Activated B cell treated with CpG ODN at 0.5 μM for 24 hours (primary cell): ENCODE data around the gene ENPP3. TPM values are rescaled to one million over a fixed set of nuclear protein-coding genes. Genes with fewer than 3 reads are reported as not detected.

Source experiments
- ATAC-seq: fragments of 200-7000 bp; cut with Tn5 transposase; one replicate; pipeline ENCODE4 v1.10.0; 2021; ENCODE audit warnings: low read depth, mild to moderate bottlenecking, moderate library complexity
- CTCF ChIA-PET: fragments of 350-600 bp; sonication (Branson Sonifier 250); formaldehyde crosslinking; loops from one replicate; lab custom pipeline; 2021; ENCODE audit warnings: antibody characterized with exemption; lab: Charles Lee
- POLR2A ChIA-PET: fragments of 350-600 bp; sonication (Branson Sonifier 250); formaldehyde crosslinking; loops from one replicate; lab custom pipeline; 2021; ENCODE audit warnings: antibody characterized with exemption; lab: Charles Lee
- DNase-seq: peaks from one replicate; pipeline ENCODE4 v3.0.0; 2022
- H3K27ac Mint-ChIP-seq: one replicate; pipeline ENCODE4 v1.8.0; 2020; ENCODE audit warnings: mixed read lengths
- H3K27me3 Mint-ChIP-seq: one replicate; pipeline ENCODE4 v1.8.0; 2021; ENCODE audit warnings: mixed read lengths
- H3K36me3 Mint-ChIP-seq: one replicate; pipeline ENCODE4 v1.8.0; 2021; ENCODE audit warnings: low read depth, mixed read lengths
- H3K4me1 Mint-ChIP-seq: one replicate; pipeline ENCODE4 v1.8.0; 2021; ENCODE audit warnings: mixed read lengths
- H3K4me3 Mint-ChIP-seq: one replicate; pipeline ENCODE4 v1.8.0; 2020; ENCODE audit warnings: mild to moderate bottlenecking, mixed read lengths
- H3K9me3 Mint-ChIP-seq: one replicate; pipeline ENCODE4 v1.8.0; 2020; ENCODE audit warnings: mixed read lengths
- intact Hi-C: fragments of 100-400 bp; cut with micrococcal nuclease; formaldehyde crosslinking; loops from one replicate; pipeline ENCODE4 v1.15.1; 2024
- total RNA-seq: library from RNA; stranded (reverse); gene quantifications from 2 replicates; pipeline ENCODE4 v1.2.3, GENCODE V29; 2022
- TF ChIP-seq, protein P1 (sequence below): fragments of 200-600 bp; IDR thresholded peaks from one replicate; pipeline ENCODE4 v1.8.0; 2022; ENCODE audit warnings: antibody characterized with exemption, mild to moderate bottlenecking

The ENPP3 gene
- total RNA-seq, 1 donor from 2014 or later: 0.29 TPM

DNA sequence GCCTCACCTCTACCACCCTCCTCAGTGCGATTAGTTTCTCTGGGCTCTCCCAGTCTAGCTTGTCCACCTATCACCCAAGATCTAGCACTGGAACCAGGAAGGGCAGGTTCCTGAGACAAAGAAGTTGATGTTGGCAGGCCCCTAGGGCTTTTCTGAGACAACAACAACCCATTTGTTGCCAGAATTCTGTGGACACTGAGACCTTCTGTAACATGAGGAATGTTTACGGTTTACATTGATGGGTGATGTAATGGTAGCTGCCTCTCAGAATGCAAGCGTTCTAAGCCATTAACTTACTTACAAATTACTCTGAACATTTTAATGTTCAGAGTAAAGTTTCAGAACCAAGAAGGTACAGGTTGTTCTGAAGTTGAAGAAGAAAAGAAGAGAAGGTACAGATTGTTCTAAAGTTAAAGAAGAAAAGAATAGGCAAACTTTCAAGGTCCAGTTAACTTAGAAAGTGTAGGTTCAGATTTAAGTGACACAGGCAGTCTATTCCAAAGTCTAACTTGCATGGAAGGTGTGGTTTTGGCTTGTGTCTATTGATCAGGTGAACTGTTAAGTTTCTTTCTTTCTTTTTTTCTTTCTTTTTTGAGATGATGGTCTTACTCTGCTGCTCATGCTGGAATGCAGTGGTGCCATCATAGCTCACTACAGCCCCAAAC, 5.3 kb upstream of the ENPP3 start:
- CTCF ChIA-PET: interaction anchor here (1.0 kb wide), 1 partner anchor 282 kb away, joined by 3 read pairs; no protein-coding TSS in a partner anchor
- H3K27me3 Mint-ChIP-seq: peaks cover 2% of the 10 kb centered on the region
- TF ChIP-seq, protein P1, sequence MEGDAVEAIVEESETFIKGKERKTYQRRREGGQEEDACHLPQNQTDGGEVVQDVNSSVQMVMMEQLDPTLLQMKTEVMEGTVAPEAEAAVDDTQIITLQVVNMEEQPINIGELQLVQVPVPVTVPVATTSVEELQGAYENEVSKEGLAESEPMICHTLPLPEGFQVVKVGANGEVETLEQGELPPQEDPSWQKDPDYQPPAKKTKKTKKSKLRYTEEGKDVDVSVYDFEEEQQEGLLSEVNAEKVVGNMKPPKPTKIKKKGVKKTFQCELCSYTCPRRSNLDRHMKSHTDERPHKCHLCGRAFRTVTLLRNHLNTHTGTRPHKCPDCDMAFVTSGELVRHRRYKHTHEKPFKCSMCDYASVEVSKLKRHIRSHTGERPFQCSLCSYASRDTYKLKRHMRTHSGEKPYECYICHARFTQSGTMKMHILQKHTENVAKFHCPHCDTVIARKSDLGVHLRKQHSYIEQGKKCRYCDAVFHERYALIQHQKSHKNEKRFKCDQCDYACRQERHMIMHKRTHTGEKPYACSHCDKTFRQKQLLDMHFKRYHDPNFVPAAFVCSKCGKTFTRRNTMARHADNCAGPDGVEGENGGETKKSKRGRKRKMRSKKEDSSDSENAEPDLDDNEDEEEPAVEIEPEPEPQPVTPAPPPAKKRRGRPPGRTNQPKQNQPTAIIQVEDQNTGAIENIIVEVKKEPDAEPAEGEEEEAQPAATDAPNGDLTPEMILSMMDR: no peak
- no peak overlapping the region for H3K27ac Mint-ChIP-seq
- intact Hi-C loops: no loop called here
- H3K4me1 Mint-ChIP-seq: peaks cover 43% of the 10 kb centered on the region
- POLR2A ChIA-PET: no interaction called here
- no peak for ATAC-seq
- H3K36me3 Mint-ChIP-seq: peaks cover 7% of the 10 kb centered on the region
- H3K4me3 Mint-ChIP-seq: no peak overlapping the region
- no peaks in the 10 kb centered on the region for H3K9me3 Mint-ChIP-seq
- DNase-seq: no peak

DNA sequence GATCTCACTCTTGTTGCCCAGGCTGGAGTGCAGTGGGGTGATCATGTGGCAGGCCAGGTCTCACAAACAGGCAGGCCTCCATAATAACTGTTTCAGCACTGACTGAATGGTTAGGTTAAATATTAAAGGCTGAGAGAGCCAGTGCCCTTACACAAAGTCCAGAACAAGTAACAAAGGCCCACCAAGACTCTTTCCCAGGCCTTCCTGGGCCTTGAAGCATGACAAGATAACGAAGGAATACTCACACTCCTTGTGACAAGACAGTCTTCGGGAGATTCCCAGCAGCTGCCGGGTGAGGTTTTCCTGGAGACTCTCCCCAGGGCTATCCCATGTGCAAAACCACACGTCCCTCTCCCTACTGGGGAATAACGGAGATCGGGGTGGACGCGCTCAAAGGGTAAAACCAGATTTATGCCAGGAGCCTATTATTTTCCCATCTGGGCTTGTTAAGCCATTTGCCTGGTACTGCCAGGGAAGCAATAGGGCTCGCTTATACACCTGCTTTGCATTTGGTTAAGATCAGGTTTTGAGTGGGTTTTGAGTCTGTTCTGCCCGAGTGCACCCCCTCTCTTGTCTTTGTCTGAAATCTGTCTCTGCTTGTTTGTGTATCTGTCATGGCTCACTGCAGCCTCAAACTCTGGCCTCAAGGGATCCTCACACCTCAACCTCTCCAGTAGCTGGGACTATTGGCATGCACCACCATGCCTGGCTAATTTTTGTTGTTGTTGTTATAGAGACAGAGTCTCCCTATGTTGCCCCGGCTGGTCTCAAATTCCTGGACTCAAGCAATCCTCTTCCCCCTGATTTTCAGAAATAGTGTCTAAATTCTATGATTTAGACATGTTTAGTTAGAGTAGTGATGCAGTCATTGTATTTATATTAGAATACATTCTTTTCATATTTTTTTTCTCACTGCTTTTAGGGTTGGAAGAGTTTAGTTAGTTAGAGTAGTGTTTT, 1.4 kb upstream of the ENPP3 start:
- Mint-ChIP-seq H3K27ac (no peak overlapping the region), H3K4me1 (peaks cover 17% of the 10 kb centered on the region), H3K36me3 (no peaks in the 10 kb centered on the region), H3K9me3 (no peaks in the 10 kb centered on the region), H3K27me3 (peaks cover 8% of the 10 kb centered on the region), H3K4me3 (peak overlapping the region; percentile 4)
- ChIA-PET CTCF (interaction anchor here (1.9 kb wide), 1 partner anchor 7 kb away, joined by 8 read pairs; the partner anchor contains the start of gene MED23), POLR2A (no interaction called here)
- TF ChIP-seq, protein P1: no peak
- ATAC-seq (peak; percentile 87), DNase-seq (no peak)
- intact Hi-C loops: no loop called here

DNA sequence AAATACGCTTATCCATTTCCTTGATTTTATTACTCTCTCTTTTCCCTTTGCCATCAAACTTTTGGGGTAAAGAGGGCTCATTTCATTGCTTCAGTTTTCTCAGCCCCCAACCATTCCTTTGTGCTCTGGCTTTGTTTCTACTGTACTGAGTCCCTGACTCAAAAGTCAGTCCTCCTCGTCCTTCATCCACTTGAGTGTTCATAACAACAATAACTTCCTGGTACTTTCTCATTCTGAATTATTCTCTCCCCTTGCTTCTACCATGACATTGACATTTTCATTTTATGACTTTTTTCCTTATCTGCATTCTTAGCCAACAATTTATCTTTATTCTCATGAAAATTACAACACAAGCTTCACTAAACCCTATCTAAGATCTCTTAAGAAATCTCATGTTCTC, 911 bp downstream of the ENPP3 start:
- POLR2A ChIA-PET: no interaction called here
- Mint-ChIP-seq H3K4me3 (no peak overlapping the region), H3K9me3 (no peaks in the 10 kb centered on the region), H3K27ac (no peak overlapping the region), H3K4me1 (peaks cover 17% of the 10 kb centered on the region), H3K27me3 (peaks cover 8% of the 10 kb centered on the region), H3K36me3 (no peaks in the 10 kb centered on the region)
- intact Hi-C loops: no loop called here
- ATAC-seq: no peak
- DNase-seq: no peak
- TF ChIP-seq, protein P1: no peak
- CTCF ChIA-PET: interaction anchor here (2.4 kb wide), 1 partner anchor 9 kb away, joined by 12 read pairs; the partner anchor contains the start of gene MED23

DNA sequence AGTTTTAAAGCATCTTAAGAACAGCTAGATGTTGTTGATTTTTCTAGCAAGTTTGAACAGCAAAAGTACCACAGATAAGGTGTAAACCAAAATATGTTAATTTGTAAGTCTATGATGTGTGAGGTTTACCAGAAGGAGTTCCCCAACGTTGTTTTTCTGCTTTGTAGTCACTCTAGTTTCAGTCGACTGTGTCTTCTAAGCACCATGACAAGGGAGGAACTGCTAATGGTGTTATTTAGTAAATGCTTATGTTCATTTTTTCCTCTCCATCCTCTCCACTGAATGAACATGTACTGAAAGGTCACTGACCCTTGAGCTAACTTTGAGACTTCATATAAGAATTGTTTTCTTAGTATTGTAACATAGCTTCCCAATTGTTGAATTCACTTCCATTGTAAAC, 3.0 kb downstream of the ENPP3 start:
- TF ChIP-seq, protein P1: no peak
- no peak overlapping the region for H3K27ac Mint-ChIP-seq
- peaks cover 14% of the 10 kb centered on the region for H3K4me1 Mint-ChIP-seq
- ChIA-PET POLR2A (interaction anchor here (0.6 to 0.9 kb wide), 2 partner anchors 13 to 17 kb away, joined by 3 to 5 read pairs; no protein-coding TSS in a partner anchor), CTCF (interaction anchor here (2.4 kb wide), 1 partner anchor 12 kb away, joined by 12 read pairs; the partner anchor contains the start of gene MED23)
- H3K36me3 Mint-ChIP-seq: no peaks in the 10 kb centered on the region
- H3K9me3 Mint-ChIP-seq: no peaks in the 10 kb centered on the region
- ATAC-seq: no peak
- intact Hi-C loops: no loop called here
- no peak for DNase-seq
- peaks cover 7% of the 10 kb centered on the region for H3K27me3 Mint-ChIP-seq
- no peak overlapping the region for H3K4me3 Mint-ChIP-seq
